GM18502 (cell line): Measurements from ENCODE around the gene OSBPL8.

Source experiments
- ATAC-seq: cut with Tn5 transposase; IDR thresholded peaks from one replicate; pipeline ENCODE4 v1.9.1; 2021; ENCODE audit warnings: mild to moderate bottlenecking; ENCODE audit not compliant: unreplicated experiment, poor library complexity

Gene OSBPL8

GRCh38 chr12:76559400-76560085 lies at the start of gene OSBPL8:
Gene OSBPL8, minus strand, starts transcription at chr12:76559771. Its CDS starts 72,220 bp downstream, at chr12:76487551.
- peak; percentile 81 for ATAC-seq

- no peak for ATAC-seq
Observed at GRCh38 chr12:76608070-76608469, 48.5 kb upstream of the OSBPL8 start.

GRCh38 chr12:76595056-76595455 lies 35.5 kb upstream of the OSBPL8 start:
- no peak for ATAC-seq

GRCh38 chr12:76591476-76591875 lies 31.9 kb upstream of the OSBPL8 start:
- no peak for ATAC-seq

- ATAC-seq, result no peak
Observed at GRCh38 chr12:76590131-76590530, 30.6 kb upstream of the OSBPL8 start.

- no peak for ATAC-seq
Observed at GRCh38 chr12:76588881-76589565, 29.5 kb upstream of the OSBPL8 start.

GRCh38 chr12:76587428-76588178 lies 28.0 kb upstream of the OSBPL8 start:
- no peak for ATAC-seq

- peak; percentile 77 for ATAC-seq
Observed at GRCh38 chr12:76586764-76587395, 27.3 kb upstream of the OSBPL8 start.

GRCh38 chr12:76583301-76583700 lies 23.7 kb upstream of the OSBPL8 start:
- no peak for ATAC-seq

GRCh38 chr12:76573840-76574373 lies 14.3 kb upstream of the OSBPL8 start:
- ATAC-seq, result no peak

GRCh38 chr12:76571256-76571655 lies 11.7 kb upstream of the OSBPL8 start:
- ATAC-seq, result no peak

- ATAC-seq, result no peak
Observed at GRCh38 chr12:76569685-76570604, 10.4 kb upstream of the OSBPL8 start.

- no peak for ATAC-seq
Observed at GRCh38 chr12:76568888-76569551, 9.4 kb upstream of the OSBPL8 start.

- no peak for ATAC-seq
Observed at GRCh38 chr12:76568130-76568529, 8.6 kb upstream of the OSBPL8 start.

- no peak for ATAC-seq
Observed at GRCh38 chr12:76563061-76563460, 3.5 kb upstream of the OSBPL8 start.

GRCh38 chr12:76562130-76562529 lies 2.6 kb upstream of the OSBPL8 start:
- ATAC-seq, result no peak

GRCh38 chr12:76560086-76560491 lies 518 bp upstream of the OSBPL8 start:
- peak; percentile 51 for ATAC-seq

GRCh38 chr12:76558684-76559399 lies 729 bp downstream of the OSBPL8 start:
- peak; percentile 59 for ATAC-seq
